ENCODE measurements around the gene ABCA9.
"Not testable (repeated sequence)": the region's sequence is repeated elsewhere in the genome, so short reads cannot be mapped to it uniquely, and the experiment has no call there.

ABCA9 gene

DNA sequence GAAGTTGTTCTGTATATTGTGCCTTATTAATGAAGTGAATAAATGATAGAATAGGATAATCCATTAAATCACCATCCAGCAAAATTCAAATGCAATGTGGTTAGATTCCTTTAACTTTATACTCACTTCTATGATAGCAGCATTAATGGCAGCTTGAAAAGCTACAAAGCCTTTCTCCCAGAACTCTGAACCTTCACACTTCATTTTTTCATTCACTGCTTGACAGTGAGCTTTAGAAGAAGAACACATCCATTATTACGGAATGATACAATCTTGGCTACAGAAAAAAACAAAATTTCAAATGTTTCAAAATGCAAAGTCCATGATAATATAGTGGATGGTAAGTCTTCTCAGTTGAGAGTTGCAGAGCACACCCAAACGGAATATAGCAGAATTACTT is 16.4 kb downstream of the ABCA9 start:
- H3K4me3 ChIP-seq (ENCODE audit: low read depth, low read length), result no peak overlapping the region

DNA sequence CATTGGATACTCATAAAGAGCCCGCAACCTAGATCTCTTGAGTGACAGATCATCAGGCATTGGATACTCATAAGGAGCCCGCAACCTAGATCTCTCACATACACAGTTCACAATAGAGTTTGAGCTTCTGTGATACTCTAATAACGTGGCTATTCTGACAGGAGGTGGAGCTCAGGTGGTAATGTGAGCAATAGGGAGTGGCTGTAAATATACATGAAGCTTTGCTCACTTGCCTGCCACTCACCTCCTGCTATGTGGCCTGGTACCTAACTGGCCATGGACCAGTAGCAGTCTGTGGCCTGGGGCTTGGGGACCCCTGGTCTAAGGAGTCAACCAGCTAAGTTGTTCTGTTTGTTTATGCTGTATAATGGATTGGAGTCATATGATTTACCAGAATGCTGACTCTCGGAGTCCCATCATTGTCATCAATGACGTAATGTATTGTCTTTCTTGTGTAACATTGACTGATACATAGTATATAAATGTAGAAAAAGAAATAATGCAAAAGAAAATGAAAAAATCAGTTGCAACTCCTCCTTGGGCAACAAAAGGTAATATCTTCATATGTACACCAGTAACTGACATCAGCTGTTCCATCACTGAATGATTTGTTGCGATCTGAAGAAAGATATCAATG is 17.5 kb downstream of the ABCA9 start:
- no peak overlapping the region for H3K4me3 ChIP-seq (ENCODE audit: low read depth, low read length)

DNA sequence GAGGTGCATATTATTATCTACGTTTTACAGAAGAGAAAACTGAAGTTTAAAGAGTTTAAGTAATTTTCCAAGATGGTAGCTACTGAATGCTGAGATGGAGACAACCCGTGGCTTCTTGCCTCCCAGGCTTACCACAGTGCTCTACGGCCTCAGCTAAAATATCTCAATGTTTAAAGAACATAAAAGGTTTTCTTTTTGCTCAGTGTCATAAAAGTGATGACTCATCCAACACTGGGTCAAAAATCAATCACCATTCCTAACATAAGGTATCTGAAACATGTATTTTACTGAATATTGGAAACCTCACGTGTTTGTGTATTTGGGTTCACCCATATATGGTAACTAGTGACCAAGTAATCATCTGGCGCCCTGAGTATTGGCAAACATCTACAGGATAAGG is 18.4 kb downstream of the ABCA9 start:
- H3K4me3 ChIP-seq (ENCODE audit: low read depth, low read length), result no peak overlapping the region

DNA sequence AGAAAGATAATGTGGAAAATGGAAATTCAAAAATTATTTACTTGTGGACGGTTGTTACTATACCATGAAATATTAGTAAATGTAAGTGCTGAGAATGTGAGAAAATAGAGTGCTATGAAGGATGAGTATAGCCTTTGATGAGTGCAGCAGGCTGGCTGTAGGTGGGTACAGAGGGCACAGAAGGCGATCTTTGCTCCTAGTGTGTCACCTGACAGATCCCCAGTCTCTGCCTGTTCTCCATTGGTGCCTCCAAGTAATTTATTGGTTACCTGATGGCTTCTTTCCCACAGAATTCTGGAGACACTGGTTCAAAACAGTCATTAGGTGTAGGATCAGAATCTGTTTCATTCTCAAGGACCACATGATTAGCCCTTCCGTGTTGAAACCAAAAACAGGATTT is 28.9 kb downstream of the ABCA9 start:
- no peak overlapping the region for H3K4me3 ChIP-seq (ENCODE audit: low read depth, low read length)

DNA sequence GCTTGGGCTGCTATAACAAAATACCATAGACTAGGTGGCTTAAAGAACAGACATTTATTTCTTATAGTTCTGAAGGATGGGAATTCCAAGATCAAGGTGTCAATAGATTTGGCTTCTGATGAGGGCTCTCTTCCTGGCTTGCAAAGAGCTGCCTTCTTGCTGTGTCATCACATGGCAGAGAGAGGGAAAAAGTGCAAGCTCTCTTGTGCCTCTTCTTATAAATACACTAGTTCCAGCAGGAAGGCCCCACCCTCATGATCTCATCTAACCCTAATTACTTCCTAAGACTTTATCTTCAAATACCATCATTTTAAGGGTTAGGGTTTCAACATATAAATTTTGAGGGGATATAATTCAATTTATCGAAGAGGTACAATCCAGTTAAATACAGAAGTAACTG is 30.6 kb downstream of the ABCA9 start:
- H3K4me3 ChIP-seq (ENCODE audit: low read depth, low read length), result no peak overlapping the region

DNA sequence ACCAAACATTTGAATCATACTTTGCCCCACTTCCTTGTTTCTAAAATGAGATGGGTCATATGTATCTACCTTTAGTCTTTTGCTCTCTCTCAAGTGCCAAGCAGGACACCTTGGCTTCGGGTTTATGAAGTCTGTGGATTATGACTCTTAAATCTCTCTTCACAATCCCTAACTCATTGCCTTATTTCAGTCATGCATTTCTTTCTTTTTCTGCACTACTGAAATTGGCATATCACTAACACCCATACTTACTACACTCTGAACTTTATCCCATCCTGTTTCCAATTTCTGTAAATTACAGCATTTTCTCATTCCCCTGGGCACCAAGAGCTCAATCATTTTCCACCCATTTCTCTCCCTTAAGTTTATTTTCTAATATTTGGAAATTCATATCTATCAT is 42.0 kb downstream of the ABCA9 start:
- H3K4me3 ChIP-seq (ENCODE audit: low read depth, low read length), result no peak overlapping the region

DNA sequence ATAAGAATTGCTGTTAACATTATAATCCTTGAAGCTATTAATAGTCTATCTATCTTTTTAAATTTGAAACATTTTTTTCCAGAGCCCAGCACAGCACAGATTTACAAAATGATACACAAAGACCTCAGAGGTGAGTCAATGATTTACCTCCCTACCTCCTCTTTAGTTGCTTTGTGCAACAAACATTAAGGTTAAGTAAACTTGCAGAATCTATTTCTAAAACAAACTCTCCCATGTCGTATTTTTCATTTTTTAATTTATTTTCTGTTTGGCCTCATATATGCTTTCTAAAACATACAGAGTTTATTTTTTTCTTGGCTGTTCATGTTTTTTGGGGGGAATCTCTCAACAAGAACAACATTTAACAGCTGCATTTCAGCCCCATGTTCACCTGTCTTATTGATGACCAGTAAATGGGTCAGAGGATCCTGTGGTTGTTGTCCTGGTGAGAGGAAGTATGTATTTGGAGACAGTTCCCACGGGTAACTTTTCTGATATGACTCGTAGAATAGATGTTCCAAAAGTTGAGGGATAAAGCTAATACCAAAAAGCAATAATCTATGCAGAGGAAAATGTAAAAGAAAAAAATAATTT is 42.6 kb downstream of the ABCA9 start:
- no peak overlapping the region for H3K4me3 ChIP-seq (ENCODE audit: low read depth, low read length)

DNA sequence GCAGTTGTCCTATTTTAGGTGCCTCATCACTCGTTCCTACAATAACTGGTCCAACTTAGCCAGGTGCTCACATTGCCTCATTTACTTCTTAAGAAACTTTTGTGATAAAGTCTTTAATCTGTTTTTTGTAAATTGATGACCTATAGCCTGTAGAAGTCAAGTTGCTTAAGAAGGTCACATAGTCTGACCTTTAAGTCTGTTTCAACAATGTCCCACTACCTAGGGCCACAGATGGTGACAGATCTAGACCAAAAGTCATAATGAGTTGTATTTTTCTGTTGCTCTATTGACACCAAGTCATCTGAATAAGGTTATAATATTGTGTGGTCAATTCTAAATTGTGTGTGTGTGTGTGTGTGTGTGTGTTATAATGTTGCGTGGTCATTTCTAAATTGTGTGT is 45.1 kb downstream of the ABCA9 start:
- no peak overlapping the region for H3K4me3 ChIP-seq (ENCODE audit: low read depth, low read length)

DNA sequence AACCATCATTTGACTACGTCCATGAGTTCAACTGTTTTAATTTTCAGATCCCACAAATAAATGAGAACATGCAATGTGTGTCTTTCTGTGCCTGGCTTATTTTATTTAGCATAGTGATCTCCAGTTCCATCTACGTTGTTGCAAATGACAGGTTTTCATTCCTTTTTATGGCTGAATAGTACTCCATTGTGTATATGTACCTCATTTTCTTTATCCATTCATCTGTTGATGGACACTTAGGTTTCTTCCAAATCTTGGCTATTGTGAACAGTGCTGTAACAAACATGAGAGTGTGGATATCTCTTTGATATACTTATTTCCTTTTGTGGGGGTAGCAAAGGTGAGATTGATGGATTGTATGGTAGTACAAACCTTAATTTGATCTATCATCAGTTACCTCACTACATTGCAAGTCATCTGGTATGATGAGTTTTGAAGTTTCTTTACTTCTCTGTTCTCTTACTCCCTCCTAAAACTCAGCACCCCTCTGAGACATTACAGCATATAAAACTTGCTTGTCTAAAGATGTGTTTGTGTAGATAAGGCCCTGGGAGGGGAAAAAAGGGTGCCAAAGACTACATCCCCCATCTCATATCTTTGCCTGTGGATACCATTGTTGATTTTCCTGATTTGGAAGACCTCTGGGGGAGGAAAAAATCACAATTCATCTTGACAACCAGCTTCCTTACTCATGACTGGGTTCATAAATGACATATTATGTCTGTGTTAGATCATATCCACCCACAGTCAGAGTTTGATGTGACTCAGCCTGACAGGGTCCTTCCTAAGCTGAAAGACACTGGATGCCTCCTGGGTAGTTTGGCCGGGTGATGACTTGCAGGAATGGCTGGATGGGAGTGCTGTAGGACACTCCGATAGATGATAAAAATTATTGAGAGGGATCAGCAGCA is 47.6 kb downstream of the ABCA9 start:
- H3K4me3 ChIP-seq (ENCODE audit: low read depth, low read length), result no peak overlapping the region

DNA sequence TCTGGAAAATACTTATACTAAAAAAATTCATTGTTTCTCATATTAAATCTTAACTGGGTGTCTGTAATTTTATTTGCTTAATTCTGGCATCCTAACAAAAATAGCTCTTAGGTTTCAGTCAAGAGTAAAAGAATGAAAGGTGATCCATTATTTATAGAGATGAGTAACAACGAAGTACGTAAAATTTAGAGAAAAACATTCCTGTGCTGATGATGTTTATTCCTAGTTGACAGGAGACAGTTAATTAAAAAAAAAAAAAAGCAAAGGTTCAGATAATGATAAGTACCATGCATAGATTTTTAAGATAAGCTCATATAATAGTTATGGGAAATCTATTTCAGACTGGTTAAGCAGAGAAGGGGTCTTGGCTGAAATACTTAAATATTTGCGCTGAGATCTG is 50.8 kb downstream of the ABCA9 start:
- H3K4me3 ChIP-seq (ENCODE audit: low read depth, low read length), result no peak overlapping the region

DNA sequence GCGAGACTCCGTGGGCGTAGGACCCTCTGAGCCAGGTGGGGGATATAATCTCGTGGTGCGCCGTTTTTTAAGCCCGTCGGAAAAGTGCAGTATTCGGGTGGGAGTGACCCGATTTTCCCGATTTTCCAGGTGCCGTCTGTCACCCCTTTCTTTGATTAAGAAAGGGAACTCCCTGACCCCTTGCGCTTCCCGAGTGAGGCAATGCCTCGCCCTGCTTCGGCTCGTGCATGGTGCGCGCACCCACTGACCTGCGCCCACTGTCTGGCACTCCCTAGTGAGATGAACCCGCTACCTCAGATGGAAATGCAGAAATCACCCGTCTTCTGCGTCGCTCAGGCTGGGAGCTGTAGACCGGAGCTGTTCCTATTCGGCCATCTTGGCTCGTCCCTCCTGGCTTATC is 56.0 kb downstream of the ABCA9 start:
- not testable (repeated sequence) for H3K4me3 ChIP-seq (ENCODE audit: low read depth, low read length)

DNA sequence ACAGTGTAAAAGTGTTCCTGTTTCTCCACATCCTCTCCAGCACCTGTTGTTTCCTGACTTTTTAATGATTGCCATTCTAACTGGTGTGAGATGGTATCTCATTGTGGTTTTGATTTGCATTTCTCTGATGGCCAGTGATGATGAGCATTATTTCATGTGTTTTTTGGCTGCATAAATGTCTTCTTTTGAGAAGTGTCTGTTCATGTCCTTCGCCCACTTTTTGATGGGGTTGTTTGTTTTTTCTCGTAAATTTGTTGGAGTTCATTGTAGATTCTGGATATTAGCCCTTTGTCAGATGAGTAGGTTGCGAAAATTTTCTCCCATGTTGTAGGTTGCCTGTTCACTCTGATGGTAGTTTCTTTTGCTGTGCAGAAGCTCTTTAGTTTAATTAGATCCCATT is 61.0 kb downstream of the ABCA9 start:
- not testable (repeated sequence) for H3K4me3 ChIP-seq (ENCODE audit: low read depth, low read length)

DNA sequence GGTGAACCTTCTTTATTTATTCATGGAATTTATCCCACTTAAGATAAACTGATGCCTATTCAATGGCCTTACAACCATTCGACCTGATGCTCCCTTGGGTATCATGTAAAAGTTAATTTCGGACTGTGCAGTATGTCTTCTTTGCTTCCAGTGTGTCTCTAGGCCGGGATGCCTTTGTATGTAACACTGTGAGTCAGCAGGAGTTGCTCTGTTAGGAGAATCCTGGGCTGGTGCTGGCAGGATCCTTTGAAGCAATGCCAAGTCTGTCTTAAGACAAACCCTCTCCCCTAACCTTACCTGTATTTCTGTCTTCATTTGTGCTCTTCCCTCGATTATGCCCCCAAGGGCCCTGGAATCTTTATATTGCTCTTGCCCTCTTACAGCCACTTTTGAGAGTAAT is 67.6 kb downstream of the ABCA9 start:
- no peak overlapping the region for H3K4me3 ChIP-seq (ENCODE audit: low read depth, low read length)

DNA sequence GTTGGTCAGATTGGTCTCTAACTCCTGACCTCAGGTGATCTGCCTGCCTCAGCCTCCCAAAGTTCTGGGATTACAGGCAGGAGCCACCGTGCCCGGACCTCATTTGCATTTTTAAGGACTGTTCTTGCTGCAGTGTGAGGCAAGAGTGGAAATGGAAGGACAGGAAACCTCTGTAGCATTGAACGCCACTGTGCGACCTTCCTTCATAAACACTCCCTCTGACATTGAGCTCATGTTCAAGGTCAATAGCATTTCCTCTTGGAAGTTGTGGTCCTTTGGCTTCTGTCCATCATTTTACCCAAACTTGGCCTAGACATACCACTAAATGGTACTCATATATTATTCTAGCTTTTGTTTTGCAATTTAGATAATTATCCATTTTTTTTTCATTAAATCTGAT is 72.8 kb downstream of the ABCA9 start:
- H3K4me3 ChIP-seq (ENCODE audit: low read depth, low read length), result no peak overlapping the region

DNA sequence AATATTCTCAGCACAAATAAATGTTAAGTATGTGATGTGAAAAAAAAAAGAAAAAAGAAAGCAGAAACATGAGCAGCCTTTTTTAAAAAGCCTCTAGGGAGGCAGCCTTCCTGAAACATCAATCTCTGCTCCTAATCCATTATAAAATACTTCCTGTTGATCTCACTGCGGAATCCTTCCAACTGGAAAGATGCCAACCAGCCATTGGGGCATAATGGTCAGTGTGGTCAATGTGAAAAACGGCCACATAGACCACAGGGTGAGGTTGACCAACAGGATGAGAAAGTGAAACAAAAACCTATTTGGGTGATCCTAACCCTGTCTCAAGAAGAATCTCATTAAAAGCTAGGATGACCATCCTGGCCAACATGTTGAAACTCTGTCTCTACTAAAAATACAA is 79.4 kb downstream of the ABCA9 start:
- H3K4me3 ChIP-seq (ENCODE audit: low read depth, low read length), result no peak overlapping the region

DNA sequence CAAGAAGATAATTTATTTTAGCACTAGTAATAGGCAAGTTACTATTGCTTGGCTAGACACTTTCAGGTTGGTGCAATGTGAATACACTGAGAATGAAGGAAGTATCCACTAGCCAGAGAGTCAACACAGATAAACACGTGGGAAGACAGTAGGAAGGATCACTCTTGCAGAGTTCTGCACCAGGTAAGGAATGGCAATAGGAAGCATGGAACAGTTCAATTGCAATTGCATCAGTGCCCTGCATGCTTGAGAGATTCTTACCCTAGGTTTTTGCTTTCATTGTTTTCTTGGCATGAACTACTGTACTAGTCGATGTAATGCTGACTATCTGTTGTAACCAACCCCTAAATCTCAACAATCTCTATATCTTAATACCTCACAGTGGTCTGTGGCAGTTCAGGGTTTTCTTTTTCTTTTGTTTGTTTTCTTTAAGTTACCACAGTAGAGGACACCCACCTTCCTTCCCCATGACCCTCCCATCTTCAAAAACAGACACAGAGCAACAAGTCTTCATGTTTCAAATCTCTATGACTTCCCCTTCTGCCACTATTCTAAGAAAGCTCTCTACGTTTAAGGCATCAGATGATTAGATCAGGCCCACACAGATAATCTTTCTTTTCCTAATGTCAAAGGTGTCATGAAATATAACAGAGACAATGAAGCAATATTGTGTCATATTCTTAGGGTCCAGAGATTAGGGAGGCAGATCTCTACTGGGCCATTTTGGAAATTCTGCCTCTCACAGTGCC is 87.5 kb downstream of the ABCA9 start:
- no peak overlapping the region for H3K4me3 ChIP-seq (ENCODE audit: low read depth, low read length)

DNA sequence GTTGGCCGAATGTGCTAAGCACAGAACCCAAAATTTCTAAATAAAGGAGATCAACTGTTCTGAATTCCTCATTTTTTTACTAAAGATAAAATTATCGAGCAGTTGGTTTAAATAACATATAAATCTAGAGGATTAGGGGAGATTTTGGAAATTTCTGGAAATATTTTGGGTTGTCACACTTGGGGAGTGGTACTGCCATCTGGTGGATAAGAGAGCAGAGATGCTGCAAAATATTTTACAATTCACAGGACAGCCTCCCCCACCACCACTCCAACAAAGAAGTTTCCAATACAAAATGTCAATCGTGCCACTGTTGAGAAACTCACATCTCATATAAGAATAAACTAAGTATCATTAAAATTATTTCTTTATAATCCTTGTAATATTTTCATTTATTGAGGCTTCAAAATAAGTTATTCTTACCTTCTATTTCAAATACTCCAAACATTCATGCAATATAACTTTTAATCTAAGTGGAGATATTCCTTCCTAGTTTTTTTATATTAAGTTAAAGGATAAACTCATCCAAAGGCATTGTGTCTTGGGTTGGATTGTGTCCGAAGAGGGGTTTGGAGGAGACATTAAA is 88.5 kb downstream of the ABCA9 start:
- no peak overlapping the region for H3K4me3 ChIP-seq (ENCODE audit: low read depth, low read length)

DNA sequence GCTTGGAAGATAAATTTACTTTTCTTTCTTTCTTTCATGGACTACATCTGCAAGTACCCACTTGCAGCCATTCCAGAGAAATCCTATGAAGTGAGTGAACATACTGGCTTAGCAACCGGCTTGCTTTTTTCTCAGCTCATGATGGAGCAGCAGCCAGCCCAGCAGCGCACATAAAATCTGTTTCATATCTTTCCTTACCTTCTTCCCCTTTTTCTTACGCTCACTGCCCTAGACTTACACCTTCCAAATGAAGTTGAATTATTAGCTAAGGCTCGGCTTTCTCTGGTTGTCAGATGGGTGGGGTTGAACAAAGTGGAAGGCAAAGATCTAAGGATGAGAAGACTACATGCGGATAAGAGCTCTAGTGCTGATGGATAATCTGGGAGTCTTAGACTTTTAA is 91.6 kb downstream of the ABCA9 start:
- no peak overlapping the region for H3K4me3 ChIP-seq (ENCODE audit: low read depth, low read length)

DNA sequence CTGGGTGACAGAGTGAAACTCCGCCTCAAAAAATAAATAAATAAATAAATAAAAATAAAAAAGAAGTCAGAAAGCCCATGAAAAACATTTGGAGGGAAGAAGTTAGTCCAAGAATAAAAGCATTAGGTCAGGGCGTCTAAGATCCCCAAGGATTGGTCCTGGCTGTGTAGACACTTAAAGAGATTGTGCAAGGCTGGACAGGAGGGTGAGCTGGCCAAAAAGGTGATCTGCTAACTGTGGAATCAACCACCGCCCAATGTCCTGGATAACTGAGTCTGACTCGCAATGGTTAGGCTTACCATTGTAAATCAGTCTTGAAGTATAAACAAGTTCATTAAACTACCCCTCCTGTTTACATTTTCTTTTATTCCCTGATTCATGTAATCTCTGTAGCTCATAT is 96.8 kb downstream of the ABCA9 start:
- H3K4me3 ChIP-seq (ENCODE audit: low read depth, low read length), result no peak overlapping the region

DNA sequence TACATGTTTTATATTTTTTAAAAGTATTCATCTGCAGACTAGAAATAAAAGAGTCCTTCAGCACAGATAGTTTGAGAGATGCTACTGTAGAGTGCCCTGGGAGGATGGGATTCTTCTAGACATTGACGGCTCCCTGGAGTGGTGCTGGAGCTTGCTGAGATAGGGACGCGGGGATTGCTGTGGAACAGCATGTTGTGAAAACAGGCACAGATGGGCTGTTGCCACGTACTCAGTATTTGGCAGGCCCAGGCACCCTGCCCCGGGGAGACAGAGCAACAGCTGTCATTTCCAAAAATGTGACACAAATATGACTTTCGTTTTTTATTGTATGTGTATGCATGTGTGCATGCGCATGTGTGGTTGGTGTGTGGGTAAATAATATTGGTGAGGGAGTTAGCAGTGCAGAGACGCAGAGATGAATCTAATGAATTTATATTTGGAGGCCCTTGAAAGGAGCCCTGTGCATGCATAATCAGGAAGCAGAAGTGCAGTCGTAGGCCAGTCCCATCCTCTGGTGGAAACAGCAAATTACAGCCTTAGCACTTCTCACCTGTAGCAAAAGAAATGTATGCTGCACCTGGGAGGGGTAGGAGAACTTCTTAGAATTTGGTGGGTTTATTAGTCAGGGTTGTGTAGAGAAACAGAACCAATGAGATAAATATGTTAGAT is 99.4 kb downstream of the ABCA9 start:
- no peak overlapping the region for H3K4me3 ChIP-seq (ENCODE audit: low read depth, low read length)

DNA sequence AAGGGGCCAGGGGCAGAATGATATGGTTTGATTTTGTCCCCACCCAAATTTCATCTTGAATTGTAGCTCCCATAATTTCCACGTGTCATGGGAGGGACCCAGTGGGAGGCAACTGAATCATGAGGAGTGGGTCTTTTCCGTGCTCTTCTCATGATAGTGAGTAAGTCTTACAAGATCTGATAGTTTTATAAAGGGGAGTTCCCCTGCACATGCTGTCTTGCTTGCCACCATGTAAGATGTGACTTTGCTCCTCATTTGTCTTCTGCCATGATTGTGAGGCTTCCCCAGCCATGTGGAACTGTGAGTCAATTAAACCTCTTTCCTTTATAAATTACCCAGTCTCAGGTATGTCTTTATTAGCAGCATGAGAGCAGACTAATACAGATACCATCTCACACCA is 101.6 kb downstream of the ABCA9 start:
- not testable (repeated sequence) for H3K4me3 ChIP-seq (ENCODE audit: low read depth, low read length)
